ENCODE data around the gene SF3A2. TPM values are rescaled to one million over a fixed set of nuclear protein-coding genes. Genes with fewer than 3 reads are reported as not detected.

Gene SF3A2
- total and polyA plus RNA-seq, 2 experiments from 2014 or later, result 67.7 to 128 TPM

- TF ChIP-seq ZNF462 (CRISPR knock-in tag; IDR thresholded peaks at IDR 0.05) (no peak), NANOG (IDR thresholded peaks at IDR 0.05; ENCODE audit: borderline replicate concordance) (no peak), CTCF (conservative IDR thresholded peaks at IDR 0.05; ENCODE audit: low read depth in 2 of 2) (no peak), POLR2AphosphoS5 (IDR thresholded peaks at IDR 0.05; ENCODE audit: low read depth) (no peak), CREB1 (CRISPR knock-in tag; IDR thresholded peaks at IDR 0.05; ENCODE audit: low read depth) (no peak), EZH2phosphoT487 (IDR thresholded peaks at IDR 0.05; ENCODE audit: unreplicated experiment) (no peak), JUNB (IDR thresholded peaks at IDR 0.05; ENCODE audit: unreplicated experiment) (no peak), EZH2 (IDR thresholded peaks at IDR 0.05; ENCODE audit: low read depth, unreplicated experiment) (no peak)
These were observed 38.3 kb upstream of the SF3A2 start (continued) for GRCh38 chr19:2198317-2198716.

GRCh38 chr19:2199215-2199614 lies 37.4 kb upstream of the SF3A2 start:
- Mint-ChIP-seq H3K27me3 (ENCODE audit: insufficient read depth, low read depth, poor library complexity) (peaks cover 5% of the 10 kb centered on the region), H3K27ac (peak overlapping the region; percentile 73), H3K36me3 (ENCODE audit: low read depth) (peaks cover 28% of the 10 kb centered on the region), H3K4me1 (peaks cover 6% of the 10 kb centered on the region; the same call in 1 of the 3 replicates), H3K4me3 (no peak overlapping the region), H3K9me3 (no peaks in the 10 kb centered on the region; the same call in 2 of the 3 replicates)
- Histone ChIP-seq H3F3A (replicated peaks; ENCODE audit: low read depth) (0 out of 2 replicates have a peak, but pooled peaks cover 6% of the 10 kb centered on the region), H3K27me3 (ENCODE audit: insufficient read depth) (no peaks in the 10 kb centered on the region), H2AFZ (no peak overlapping the region), H3K36me3 (ENCODE audit: insufficient read depth) (no peaks in the 10 kb centered on the region; the same call in 1 of the 2 replicates), H3K4me2 (no peak overlapping the region), H3K9me2 (ENCODE audit: insufficient read depth) (no peaks in the 10 kb centered on the region), H3K4me1 (ENCODE audit: insufficient read depth) (no peaks in the 10 kb centered on the region), H3K79me2 (replicated peaks; ENCODE audit: insufficient read depth) (peaks cover 30% of the 10 kb centered on the region), H4K20me1 (replicated peaks; ENCODE audit: insufficient read depth) (no peaks in the 10 kb centered on the region; the same call in 1 of the 2 replicates), H3K4me3 (no peak overlapping the region), H3K27ac (ENCODE audit: low read depth) (peak overlapping the region; percentile 74)
- DNase-seq (ENCODE audit: low spot score) (peak; percentile 70), ATAC-seq (peak; percentile 91)
- TF ChIP-seq EZH2 (IDR thresholded peaks at IDR 0.05; ENCODE audit: low read depth, unreplicated experiment), result no peak
- no peak for TF ChIP-seq REST (IDR thresholded peaks at IDR 0.05; ENCODE audit: unreplicated experiment)
- no peak for TF ChIP-seq POLR2AphosphoS5 (IDR thresholded peaks at IDR 0.05; ENCODE audit: low read depth)
- TF ChIP-seq EZH2phosphoT487 (IDR thresholded peaks at IDR 0.05; ENCODE audit: unreplicated experiment), result no peak

Data from GM23338 (cell line).